HG03469 (cell line): Measurements from ENCODE around the gene ZNF70.

Source experiments
- ATAC-seq: cut with Tn5 transposase; IDR thresholded peaks from one replicate; pipeline ENCODE4 v1.9.1; 2021; ENCODE audit warnings: mild to moderate bottlenecking, moderate library complexity, moderate number of reproducible peaks; ENCODE audit not compliant: unreplicated experiment

ZNF70 gene

GRCh38 chr22:23720855-23721254 lies 30.1 kb downstream of the ZNF70 start:
- ATAC-seq, result no peak

GRCh38 chr22:23718371-23719165 lies 32.3 kb downstream of the ZNF70 start:
- ATAC-seq, result no peak

- no peak for ATAC-seq
These were observed 33.8 kb downstream of the ZNF70 start for GRCh38 chr22:23716811-23717801.

GRCh38 chr22:23715806-23716375 lies 35.0 kb downstream of the ZNF70 start:
- no peak for ATAC-seq

GRCh38 chr22:23714596-23715578 lies 36.0 kb downstream of the ZNF70 start:
- no peak for ATAC-seq

GRCh38 chr22:23713696-23714595 lies 37.0 kb downstream of the ZNF70 start:
- no peak for ATAC-seq

- ATAC-seq, result no peak
These were observed 38.7 kb downstream of the ZNF70 start for GRCh38 chr22:23712256-23712655.

GRCh38 chr22:23709107-23709506 lies 41.8 kb downstream of the ZNF70 start:
- ATAC-seq, result no peak

- no peak for ATAC-seq
These were observed 42.6 kb downstream of the ZNF70 start for GRCh38 chr22:23708270-23708669.

- ATAC-seq, result no peak
These were observed 45.6 kb downstream of the ZNF70 start for GRCh38 chr22:23705358-23705757.

GRCh38 chr22:23704829-23705228 lies 46.1 kb downstream of the ZNF70 start:
- no peak for ATAC-seq

- ATAC-seq, result no peak
These were observed 46.9 kb downstream of the ZNF70 start for GRCh38 chr22:23704062-23704461.

- no peak for ATAC-seq
These were observed 50.2 kb downstream of the ZNF70 start for GRCh38 chr22:23700706-23701105.

- ATAC-seq, result no peak
These were observed 52.2 kb downstream of the ZNF70 start for GRCh38 chr22:23698673-23699235.

- no peak for ATAC-seq
These were observed 52.8 kb downstream of the ZNF70 start for GRCh38 chr22:23698094-23698493.

GRCh38 chr22:23697031-23697970 lies 53.6 kb downstream of the ZNF70 start:
- no peak for ATAC-seq

- ATAC-seq, result no peak
These were observed 54.5 kb downstream of the ZNF70 start for GRCh38 chr22:23696326-23696851.
